ENCODE data around the gene SEMA4D. TPM values are rescaled to one million over a fixed set of nuclear protein-coding genes. Genes with fewer than 3 reads are reported as not detected.

Gene SEMA4D
- total and polyA plus RNA-seq, 9 of the 15 experiments (the other 6 are each of a cell fraction or from before 2014, with no cell fraction given) = 0.38 to 5.1 (median 1.8) TPM

- no peak overlapping the region for H3K9ac ChIP-seq (ENCODE audit: insufficient read depth in 1 of 2, low read depth in 2 of 2, low read length in 2 of 2)
- CTCF ChIA-PET (ENCODE audit: low intra/inter-chr PET ratio) = no interaction called here
- peaks cover 5% of the 10 kb centered on the region; the same call in 1 of the 2 replicates for H4K20me1 ChIP-seq (replicated peaks; ENCODE audit: control insufficient read depth, insufficient read depth, low read length)
- no peak overlapping the region for H3K4me3 ChIP-seq
- POLR2A ChIA-PET = no interaction called here
- in situ Hi-C loops (cut with MboI) (no loop called here), intact Hi-C loops (cut with micrococcal nuclease) (no loop called here)
- H3K36me3 ChIP-seq (ENCODE audit: control insufficient read depth, insufficient read depth, low read length) = no peaks in the 10 kb centered on the region
- no peak overlapping the region for H3K27ac ChIP-seq (ENCODE audit: extremely low read depth, low read depth, low read length)
- H3K4me1 ChIP-seq (replicated peaks in 1 of 2; ENCODE audit: control insufficient read depth in 2 of 2, insufficient read depth in 2 of 2, low read length in 2 of 2) = no peaks in the 10 kb centered on the region
- no peak for DNase-seq (ENCODE audit: extremely low read depth in 1 of 4, low spot score in 3 of 4)
- no peaks in the 10 kb centered on the region for H3K9me1 ChIP-seq (ENCODE audit: control insufficient read depth, insufficient read depth, low read length)
- FAIRE-seq = no peak
- no peaks in the 10 kb centered on the region for H3K79me2 ChIP-seq (ENCODE audit: control insufficient read depth, insufficient read depth, low read length)
- ATAC-seq = no peak
- peaks cover 4 to 63% of the 10 kb centered on the region in 2 experiments; a peak in 4 of 5 replicates for H3K27me3 ChIP-seq (ENCODE audit: control insufficient read depth in 2 of 2, insufficient read depth in 2 of 2, low read length in 2 of 2)
- H3K9me3 ChIP-seq (replicated peaks; ENCODE audit: control insufficient read depth, insufficient read depth, low read depth, low read length) = no peaks in the 10 kb centered on the region
- WGBS (ENCODE audit: insufficient coverage, low coverage, missing lambda C conversion rate) = 0% methylated on average over 1 of the region's 8 CpGs
- no peak overlapping the region for H3K4me2 ChIP-seq (ENCODE audit: insufficient read depth, low read length)
- H2AFZ ChIP-seq (ENCODE audit: low read depth, low read length) = no peak overlapping the region
- BruUV-seq (replicated peaks) = no TSS peak
- TF ChIP-seq CBX1 (IDR thresholded peaks at IDR 0.05; ENCODE audit: low read depth) = no peak
- TF ChIP-seq HDAC3 (IDR thresholded peaks at IDR 0.05; ENCODE audit: borderline replicate concordance, partially characterized antibody) = no peak
- TF ChIP-seq GTF2F1 (IDR thresholded peaks at IDR 0.05; ENCODE audit: low read depth, low read length) = no peak
- no peak for TF ChIP-seq TRIM28 (IDR thresholded peaks at IDR 0.05)
- TF ChIP-seq ZHX1 (conservative IDR thresholded peaks at IDR 0.05; ENCODE audit: low read length) = no peak
- TF ChIP-seq DDX20 (tag; IDR thresholded peaks at IDR 0.05; ENCODE audit: low read depth) = no peak
- no peak for TF ChIP-seq JUN (IDR thresholded peaks at IDR 0.05; ENCODE audit: borderline replicate concordance, low read depth, low read length)
- no peak for TF ChIP-seq JUN (CRISPR knock-in tag; IDR thresholded peaks at IDR 0.05; ENCODE audit: borderline replicate concordance)
- TF ChIP-seq KAT7 (CRISPR knock-in tag; IDR thresholded peaks at IDR 0.05; ENCODE audit: borderline replicate concordance) = no peak
- TF ChIP-seq FOXA3 (CRISPR knock-in tag; conservative IDR thresholded peaks at IDR 0.05 in 1 of 2, IDR thresholded peaks at IDR 0.05 in 1 of 2) = no peak
- TF ChIP-seq, protein P1, sequence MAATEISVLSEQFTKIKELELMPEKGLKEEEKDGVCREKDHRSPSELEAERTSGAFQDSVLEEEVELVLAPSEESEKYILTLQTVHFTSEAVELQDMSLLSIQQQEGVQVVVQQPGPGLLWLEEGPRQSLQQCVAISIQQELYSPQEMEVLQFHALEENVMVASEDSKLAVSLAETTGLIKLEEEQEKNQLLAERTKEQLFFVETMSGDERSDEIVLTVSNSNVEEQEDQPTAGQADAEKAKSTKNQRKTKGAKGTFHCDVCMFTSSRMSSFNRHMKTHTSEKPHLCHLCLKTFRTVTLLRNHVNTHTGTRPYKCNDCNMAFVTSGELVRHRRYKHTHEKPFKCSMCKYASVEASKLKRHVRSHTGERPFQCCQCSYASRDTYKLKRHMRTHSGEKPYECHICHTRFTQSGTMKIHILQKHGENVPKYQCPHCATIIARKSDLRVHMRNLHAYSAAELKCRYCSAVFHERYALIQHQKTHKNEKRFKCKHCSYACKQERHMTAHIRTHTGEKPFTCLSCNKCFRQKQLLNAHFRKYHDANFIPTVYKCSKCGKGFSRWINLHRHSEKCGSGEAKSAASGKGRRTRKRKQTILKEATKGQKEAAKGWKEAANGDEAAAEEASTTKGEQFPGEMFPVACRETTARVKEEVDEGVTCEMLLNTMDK (IDR thresholded peaks at IDR 0.05; ENCODE audit: borderline replicate concordance, insufficient read depth, low read depth, low read length, poor library complexity, severe bottlenecking) = no peak
- TF ChIP-seq CBX8 (IDR thresholded peaks at IDR 0.05; ENCODE audit: borderline replicate concordance, extremely low read depth, low read depth, low read length, poor library complexity, severe bottlenecking) = no peak
- no peak for TF ChIP-seq DACH1 (IDR thresholded peaks at IDR 0.05; ENCODE audit: partially characterized antibody)
- no peak for TF ChIP-seq LARP7 (IDR thresholded peaks at IDR 0.05)
- TF ChIP-seq CTBP1 (IDR thresholded peaks at IDR 0.05; ENCODE audit: borderline replicate concordance) = no peak
- TF ChIP-seq, protein P2, sequence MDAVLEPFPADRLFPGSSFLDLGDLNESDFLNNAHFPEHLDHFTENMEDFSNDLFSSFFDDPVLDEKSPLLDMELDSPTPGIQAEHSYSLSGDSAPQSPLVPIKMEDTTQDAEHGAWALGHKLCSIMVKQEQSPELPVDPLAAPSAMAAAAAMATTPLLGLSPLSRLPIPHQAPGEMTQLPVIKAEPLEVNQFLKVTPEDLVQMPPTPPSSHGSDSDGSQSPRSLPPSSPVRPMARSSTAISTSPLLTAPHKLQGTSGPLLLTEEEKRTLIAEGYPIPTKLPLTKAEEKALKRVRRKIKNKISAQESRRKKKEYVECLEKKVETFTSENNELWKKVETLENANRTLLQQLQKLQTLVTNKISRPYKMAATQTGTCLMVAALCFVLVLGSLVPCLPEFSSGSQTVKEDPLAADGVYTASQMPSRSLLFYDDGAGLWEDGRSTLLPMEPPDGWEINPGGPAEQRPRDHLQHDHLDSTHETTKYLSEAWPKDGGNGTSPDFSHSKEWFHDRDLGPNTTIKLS (IDR thresholded peaks at IDR 0.05; ENCODE audit: borderline replicate concordance, low read depth) = no peak
These were observed 57.9 kb downstream of the SEMA4D start for GRCh38 chr9:89440046-89440445.

Data from K562 (cell line).